ENCODE data around the gene YOD1. TPM values are rescaled to one million over a fixed set of nuclear protein-coding genes. Genes with fewer than 3 reads are reported as not detected.

YOD1 gene
- total and polyA plus RNA-seq, 2 of the 13 experiments (the other 11 are each of a cell fraction or from before 2014, with no cell fraction given), result 3.4 to 9.1 TPM

DNA sequence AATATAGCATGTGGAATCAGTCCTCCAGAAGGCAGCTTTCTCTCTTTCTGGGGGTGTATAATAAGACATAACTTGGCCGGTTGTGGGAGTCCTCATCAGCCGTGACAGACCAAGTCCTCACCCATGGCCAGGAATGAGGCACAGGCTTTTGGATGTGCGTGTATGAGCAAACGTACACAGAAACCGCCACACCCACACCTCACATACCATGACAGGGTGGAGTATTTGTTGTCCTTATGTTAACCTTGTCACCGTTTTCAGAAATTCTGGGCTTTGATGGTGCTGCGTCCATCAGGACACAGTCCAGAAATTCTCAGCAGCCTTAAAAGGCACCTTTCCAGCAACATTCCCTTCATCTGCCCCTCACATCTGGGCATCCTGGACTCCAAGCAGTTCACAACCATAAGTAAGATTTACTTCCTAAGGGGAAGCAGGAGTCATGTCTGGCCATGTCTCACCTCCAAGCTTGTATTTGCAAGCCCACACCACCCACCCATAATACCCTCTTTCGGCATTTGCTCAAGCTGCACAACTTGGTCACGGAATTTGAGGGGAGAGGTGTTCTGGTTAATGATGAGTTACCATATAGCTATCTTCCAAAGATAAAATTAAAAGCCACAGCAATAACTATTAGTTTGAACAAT is 30.8 kb downstream of the YOD1 start:
- no peaks in the 10 kb centered on the region for H3K27me3 ChIP-seq (ENCODE audit: control insufficient read depth in 1 of 2, insufficient read depth in 2 of 2, low read length in 2 of 2)
- no peak overlapping the region for H3K9ac ChIP-seq (ENCODE audit: insufficient read depth, low read depth, low read length)
- intact Hi-C loops (cut with micrococcal nuclease; ENCODE audit: unreplicated experiment), result no loop called here
- H3K4me3 ChIP-seq (replicated peaks in 1 of 3; ENCODE audit: insufficient read depth in 1 of 3, low read depth in 2 of 3, low read length in 3 of 3), result no peak overlapping the region
- H2AFZ ChIP-seq (ENCODE audit: low read length), result no peak overlapping the region
- H4K20me1 ChIP-seq (ENCODE audit: insufficient read depth, low read length), result no peaks in the 10 kb centered on the region
- no peaks in the 10 kb centered on the region for H3K36me3 ChIP-seq (replicated peaks in 1 of 2; ENCODE audit: control insufficient read depth in 1 of 2, insufficient read depth in 2 of 2, low read length in 2 of 2)
- no peak for ATAC-seq
- 38% methylated on average over 8 of the region's 9 CpGs for WGBS (ENCODE audit: low lambda C conversion rate)
- CTCF ChIA-PET (ENCODE audit: low intra/inter-chr PET ratio, low total read pairs), result no interaction called here
- no peaks in the 10 kb centered on the region for H3K79me2 ChIP-seq (ENCODE audit: insufficient read depth, low read length)
- no peak for FAIRE-seq
- peak overlapping the region; percentile 54; the same call in 1 of the 2 replicates for H3K4me2 ChIP-seq (ENCODE audit: low read depth, low read length)
- in situ Hi-C loops (cut with HindIII; ENCODE audit: extremely low pct_ligation_motif_present, low pct_unique_long_range_greater_than_20kb), result no loop called here
- H3K27ac ChIP-seq (ENCODE audit: extremely low read length, insufficient read depth, low read length), result no peak overlapping the region
- POLR2A ChIA-PET, result interaction anchor here (1.5 to 3.8 kb wide), 3 partner anchors 11 to 34 kb away, joined by 3 to 22 read pairs (median 11); partner anchors contain the start of genes C1orf116 and PFKFB2
- peak; percentile 52 for DNase-seq (ENCODE audit: low spot score)
- TF ChIP-seq AHR (CRISPR knock-in tag; IDR thresholded peaks at IDR 0.05) (no peak), IKZF4 (CRISPR knock-in tag; IDR thresholded peaks at IDR 0.05; ENCODE audit: borderline replicate concordance, low read depth, not compliant biosample characterization) (no peak), ZFAT (CRISPR knock-in tag; conservative IDR thresholded peaks at IDR 0.05) (no peak), SUZ12 (IDR thresholded peaks at IDR 0.05; ENCODE audit: low read depth, low read length) (no peak)
- H3K9me3 ChIP-seq (ENCODE audit: low read length), result no peaks in the 10 kb centered on the region
- BruUV-seq (replicated peaks), result no TSS peak
- peaks cover 66% of the 10 kb centered on the region for H3K4me1 ChIP-seq (ENCODE audit: insufficient read depth, low read length)

DNA sequence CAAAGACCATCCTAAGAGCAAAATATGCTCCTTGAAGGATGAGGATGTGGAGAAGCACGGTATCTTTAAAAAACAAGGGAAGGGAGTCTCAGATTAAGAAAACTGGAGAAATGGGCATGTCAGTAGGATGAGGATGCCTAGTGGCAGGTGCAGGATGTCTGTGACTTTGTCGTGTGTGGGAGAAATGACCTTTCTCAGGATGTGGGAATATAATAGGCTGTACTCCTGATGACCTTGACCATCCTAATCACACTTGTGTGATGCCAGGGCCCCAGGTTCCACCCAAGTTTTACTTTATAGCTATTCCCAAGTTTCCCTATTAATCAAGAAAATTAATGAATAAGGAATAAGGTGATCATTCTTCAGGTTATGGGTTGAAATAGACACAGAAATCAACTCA is 31.3 kb downstream of the YOD1 start:
- no peak for FAIRE-seq
- Histone ChIP-seq H3K79me2 (ENCODE audit: insufficient read depth, low read length) (no peaks in the 10 kb centered on the region), H2AFZ (ENCODE audit: low read length) (no peak overlapping the region), H3K9ac (ENCODE audit: insufficient read depth, low read depth, low read length) (no peak overlapping the region), H3K9me3 (ENCODE audit: low read length) (no peaks in the 10 kb centered on the region), H3K4me2 (ENCODE audit: low read depth, low read length) (no peak overlapping the region), H3K4me3 (replicated peaks in 1 of 3; ENCODE audit: insufficient read depth in 1 of 3, low read depth in 2 of 3, low read length in 3 of 3) (no peak overlapping the region), H3K36me3 (replicated peaks in 1 of 2; ENCODE audit: control insufficient read depth in 1 of 2, insufficient read depth in 2 of 2, low read length in 2 of 2) (no peaks in the 10 kb centered on the region), H3K4me1 (ENCODE audit: insufficient read depth, low read length) (peaks cover 61% of the 10 kb centered on the region), H3K27me3 (ENCODE audit: control insufficient read depth in 1 of 2, insufficient read depth in 2 of 2, low read length in 2 of 2) (no peaks in the 10 kb centered on the region), H3K27ac (ENCODE audit: extremely low read length, insufficient read depth, low read length) (no peak overlapping the region), H4K20me1 (ENCODE audit: insufficient read depth, low read length) (no peaks in the 10 kb centered on the region)
- intact Hi-C loops (cut with micrococcal nuclease; ENCODE audit: unreplicated experiment) (no loop called here), in situ Hi-C loops (cut with HindIII; ENCODE audit: extremely low pct_ligation_motif_present, low pct_unique_long_range_greater_than_20kb) (no loop called here)
- 23% methylated on average over 2 of the region's 2 CpGs for WGBS (ENCODE audit: low lambda C conversion rate)
- DNase-seq (ENCODE audit: low spot score), result no peak
- POLR2A ChIA-PET, result interaction anchor here (0.8 to 1.5 kb wide), 2 partner anchors 10 to 15 kb away, joined by 3 read pairs; no protein-coding TSS in a partner anchor
- BruUV-seq (replicated peaks), result TSS peak; percentile 43
- CTCF ChIA-PET (ENCODE audit: low intra/inter-chr PET ratio, low total read pairs), result no interaction called here
- no peak for ATAC-seq
- TF ChIP-seq ZNF605 (CRISPR knock-in tag; IDR thresholded peaks at IDR 0.05), result no peak
- TF ChIP-seq ADNP (CRISPR knock-in tag; IDR thresholded peaks at IDR 0.05), result no peak
- no peak for TF ChIP-seq HMGA1 (CRISPR knock-in tag; conservative IDR thresholded peaks at IDR 0.05)
- TF ChIP-seq, protein P1, sequence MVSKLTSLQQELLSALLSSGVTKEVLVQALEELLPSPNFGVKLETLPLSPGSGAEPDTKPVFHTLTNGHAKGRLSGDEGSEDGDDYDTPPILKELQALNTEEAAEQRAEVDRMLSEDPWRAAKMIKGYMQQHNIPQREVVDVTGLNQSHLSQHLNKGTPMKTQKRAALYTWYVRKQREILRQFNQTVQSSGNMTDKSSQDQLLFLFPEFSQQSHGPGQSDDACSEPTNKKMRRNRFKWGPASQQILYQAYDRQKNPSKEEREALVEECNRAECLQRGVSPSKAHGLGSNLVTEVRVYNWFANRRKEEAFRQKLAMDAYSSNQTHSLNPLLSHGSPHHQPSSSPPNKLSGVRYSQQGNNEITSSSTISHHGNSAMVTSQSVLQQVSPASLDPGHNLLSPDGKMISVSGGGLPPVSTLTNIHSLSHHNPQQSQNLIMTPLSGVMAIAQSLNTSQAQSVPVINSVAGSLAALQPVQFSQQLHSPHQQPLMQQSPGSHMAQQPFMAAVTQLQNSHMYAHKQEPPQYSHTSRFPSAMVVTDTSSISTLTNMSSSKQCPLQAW (CRISPR knock-in tag; IDR thresholded peaks at IDR 0.05), result no peak
- no peak for TF ChIP-seq ETV5 (CRISPR knock-in tag; IDR thresholded peaks at IDR 0.05; ENCODE audit: borderline replicate concordance)
- no peak for TF ChIP-seq POLR2AphosphoS2 (IDR thresholded peaks at IDR 0.05; ENCODE audit: low read depth, low read length)
- TF ChIP-seq LCORL (IDR thresholded peaks at IDR 0.05), result no peak
- TF ChIP-seq LCORL (CRISPR knock-in tag; IDR thresholded peaks at IDR 0.05), result no peak
- no peak for TF ChIP-seq ZNF546 (CRISPR knock-in tag; conservative IDR thresholded peaks at IDR 0.05)
- no peak for TF ChIP-seq BCL6 (CRISPR knock-in tag; IDR thresholded peaks at IDR 0.05)
- TF ChIP-seq, protein P2, sequence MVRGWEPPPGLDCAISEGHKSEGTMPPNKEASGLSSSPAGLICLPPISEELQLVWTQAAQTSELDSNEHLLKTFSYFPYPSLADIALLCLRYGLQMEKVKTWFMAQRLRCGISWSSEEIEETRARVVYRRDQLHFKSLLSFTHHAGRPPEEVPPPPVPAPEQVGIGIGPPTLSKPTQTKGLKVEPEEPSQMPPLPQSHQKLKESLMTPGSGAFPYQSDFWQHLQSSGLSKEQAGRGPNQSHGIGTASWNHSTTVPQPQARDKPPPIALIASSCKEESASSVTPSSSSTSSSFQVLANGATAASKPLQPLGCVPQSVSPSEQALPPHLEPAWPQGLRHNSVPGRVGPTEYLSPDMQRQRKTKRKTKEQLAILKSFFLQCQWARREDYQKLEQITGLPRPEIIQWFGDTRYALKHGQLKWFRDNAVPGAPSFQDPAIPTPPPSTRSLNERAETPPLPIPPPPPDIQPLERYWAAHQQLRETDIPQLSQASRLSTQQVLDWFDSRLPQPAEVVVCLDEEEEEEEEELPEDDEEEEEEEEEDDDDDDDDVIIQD (CRISPR knock-in tag; IDR thresholded peaks at IDR 0.05; ENCODE audit: low read depth), result no peak
- no peak for TF ChIP-seq NCOA5 (CRISPR knock-in tag; IDR thresholded peaks at IDR 0.05)
- no peak for TF ChIP-seq PHB2 (IDR thresholded peaks at IDR 0.05; ENCODE audit: partially characterized antibody)
- TF ChIP-seq SETDB1 (CRISPR knock-in tag; IDR thresholded peaks at IDR 0.05; ENCODE audit: borderline replicate concordance), result no peak
